Measurements from ENCODE around the gene NSUN6.

The NSUN6 gene

GRCh38 chr10:18660816-18661431, 9.5 kb upstream of the NSUN6 start:
- POLR2A ChIA-PET, result no interaction called here
- no peak for DNase-seq (ENCODE audit: extremely low spot score)
- CTCF ChIA-PET, result no interaction called here
- TF ChIP-seq PKNOX1 (IDR thresholded peaks at IDR 0.05), result no peak
- TF ChIP-seq FOXM1 (IDR thresholded peaks at IDR 0.05; ENCODE audit: borderline replicate concordance), result no peak
- no peak for TF ChIP-seq SUZ12 (IDR thresholded peaks at IDR 0.05)
- no peak for TF ChIP-seq FOXA1 (IDR thresholded peaks at IDR 0.05)
- TF ChIP-seq HDGF (IDR thresholded peaks at IDR 0.05; ENCODE audit: borderline replicate concordance), result no peak
- no peak for TF ChIP-seq NFRKB (IDR thresholded peaks at IDR 0.05)
- TF ChIP-seq FOXK2 (IDR thresholded peaks at IDR 0.05), result no peak
- no peak for TF ChIP-seq TARDBP (IDR thresholded peaks at IDR 0.05)
- no peak for TF ChIP-seq CTBP1 (IDR thresholded peaks at IDR 0.05; ENCODE audit: borderline replicate concordance)
- TF ChIP-seq L3MBTL2 (conservative IDR thresholded peaks at IDR 0.05), result no peak
- TF ChIP-seq BHLHE40 (IDR thresholded peaks at IDR 0.05; ENCODE audit: borderline replicate concordance), result no peak
- no peak for TF ChIP-seq ELF4 (IDR thresholded peaks at IDR 0.05)

GRCh38 chr10:18659819-18660535, 8.6 kb upstream of the NSUN6 start:
- peak; percentile 82 for TF ChIP-seq ZNF384 (IDR thresholded peaks at IDR 0.05)
- no peak for TF ChIP-seq ARNT (IDR thresholded peaks at IDR 0.05)
- ChIA-PET CTCF (no interaction called here), POLR2A (interaction anchor here (1.2 to 1.4 kb wide), 2 partner anchors 11 to 33 kb away, joined by 6 to 8 read pairs; no protein-coding TSS in a partner anchor)
- DNase-seq (ENCODE audit: extremely low spot score), result peak; percentile 17

GRCh38 chr10:18659125-18659818, 7.9 kb upstream of the NSUN6 start, which contains the start of gene ARL5B:
Gene ARL5B (plus strand): TSS chr10:18659431. CDS start chr10:18659638, 207 bp downstream.
- TF ChIP-seq CTBP1 (IDR thresholded peaks at IDR 0.05; ENCODE audit: borderline replicate concordance) (no peak), ARNT (IDR thresholded peaks at IDR 0.05) (no peak), FOXM1 (IDR thresholded peaks at IDR 0.05; ENCODE audit: borderline replicate concordance) (no peak), BHLHE40 (IDR thresholded peaks at IDR 0.05; ENCODE audit: borderline replicate concordance) (no peak), FOXA1 (IDR thresholded peaks at IDR 0.05) (no peak), ELF4 (IDR thresholded peaks at IDR 0.05) (peak; percentile 47), L3MBTL2 (conservative IDR thresholded peaks at IDR 0.05) (peak; percentile 3; the same call in 1 of the 2 replicates)
- ChIA-PET CTCF (no interaction called here), POLR2A (interaction anchor here (0.6 to 1.4 kb wide), 7 partner anchors 8 to 60 kb away, joined by 3 to 8 read pairs (median 3); no protein-coding TSS in a partner anchor)
- DNase-seq (ENCODE audit: extremely low spot score), result peak; percentile 90

- no peak for DNase-seq (ENCODE audit: extremely low spot score)
Measured at GRCh38 chr10:18658271-18659124, 7.1 kb upstream of the NSUN6 start.

GRCh38 chr10:18656724-18657123, 5.3 kb upstream of the NSUN6 start:
- ChIA-PET POLR2A (no interaction called here), CTCF (no interaction called here)
- no peak for TF ChIP-seq HDGF (IDR thresholded peaks at IDR 0.05; ENCODE audit: borderline replicate concordance)
- DNase-seq (ENCODE audit: extremely low spot score), result no peak

More at GRCh38 chr10:18658271-18659124, 7.1 kb upstream of the NSUN6 start:
- TF ChIP-seq L3MBTL2 (conservative IDR thresholded peaks at IDR 0.05) (peak; percentile 43; the same call in 1 of the 2 replicates), FOXM1 (IDR thresholded peaks at IDR 0.05; ENCODE audit: borderline replicate concordance) (0 out of 2 replicates have a peak, but pooled peaks have one; percentile 25), PKNOX1 (IDR thresholded peaks at IDR 0.05) (peak; percentile 32; the same call in 1 of the 2 replicates), CTBP1 (IDR thresholded peaks at IDR 0.05; ENCODE audit: borderline replicate concordance) (0 out of 2 replicates have a peak, but pooled peaks have one; percentile 25), ELF4 (IDR thresholded peaks at IDR 0.05) (no peak)
- CTCF ChIA-PET, result no interaction called here
- POLR2A ChIA-PET, result interaction anchor here (0.6 to 1.4 kb wide), 7 partner anchors 9 to 60 kb away, joined by 3 to 8 read pairs (median 3); no protein-coding TSS in a partner anchor

- no peak for TF ChIP-seq FOXA1 (IDR thresholded peaks at IDR 0.05)
- no peak for TF ChIP-seq FOXK2 (IDR thresholded peaks at IDR 0.05)
- CTCF ChIA-PET, result no interaction called here
- POLR2A ChIA-PET, result no interaction called here
- DNase-seq (ENCODE audit: extremely low spot score), result no peak
Measured at GRCh38 chr10:18653112-18653511, 1.7 kb upstream of the NSUN6 start.
